ENCODE measurements around the gene ZNF277. TPM values are rescaled to one million over a fixed set of nuclear protein-coding genes. Genes with fewer than 3 reads are reported as not detected.

The ZNF277 gene
- total RNA-seq, 2 donors from 2014 or later: 15.9 to 29.8 TPM

- Histone ChIP-seq H3K36me3 (no peaks in the 10 kb centered on the region), H3K9me3 (no peaks in the 10 kb centered on the region), H3K27ac (no peak overlapping the region), H3K4me3 (no peak overlapping the region), H3K4me1 (no peaks in the 10 kb centered on the region), H3K27me3 (no peaks in the 10 kb centered on the region)
- DNase-seq (ENCODE audit: low spot score): no peak
- TF ChIP-seq, protein P1, sequence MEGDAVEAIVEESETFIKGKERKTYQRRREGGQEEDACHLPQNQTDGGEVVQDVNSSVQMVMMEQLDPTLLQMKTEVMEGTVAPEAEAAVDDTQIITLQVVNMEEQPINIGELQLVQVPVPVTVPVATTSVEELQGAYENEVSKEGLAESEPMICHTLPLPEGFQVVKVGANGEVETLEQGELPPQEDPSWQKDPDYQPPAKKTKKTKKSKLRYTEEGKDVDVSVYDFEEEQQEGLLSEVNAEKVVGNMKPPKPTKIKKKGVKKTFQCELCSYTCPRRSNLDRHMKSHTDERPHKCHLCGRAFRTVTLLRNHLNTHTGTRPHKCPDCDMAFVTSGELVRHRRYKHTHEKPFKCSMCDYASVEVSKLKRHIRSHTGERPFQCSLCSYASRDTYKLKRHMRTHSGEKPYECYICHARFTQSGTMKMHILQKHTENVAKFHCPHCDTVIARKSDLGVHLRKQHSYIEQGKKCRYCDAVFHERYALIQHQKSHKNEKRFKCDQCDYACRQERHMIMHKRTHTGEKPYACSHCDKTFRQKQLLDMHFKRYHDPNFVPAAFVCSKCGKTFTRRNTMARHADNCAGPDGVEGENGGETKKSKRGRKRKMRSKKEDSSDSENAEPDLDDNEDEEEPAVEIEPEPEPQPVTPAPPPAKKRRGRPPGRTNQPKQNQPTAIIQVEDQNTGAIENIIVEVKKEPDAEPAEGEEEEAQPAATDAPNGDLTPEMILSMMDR (IDR thresholded peaks at IDR 0.05): no peak
Observed at GRCh38 chr7:112356596-112356995, 150.1 kb downstream of the ZNF277 start.

DNA sequence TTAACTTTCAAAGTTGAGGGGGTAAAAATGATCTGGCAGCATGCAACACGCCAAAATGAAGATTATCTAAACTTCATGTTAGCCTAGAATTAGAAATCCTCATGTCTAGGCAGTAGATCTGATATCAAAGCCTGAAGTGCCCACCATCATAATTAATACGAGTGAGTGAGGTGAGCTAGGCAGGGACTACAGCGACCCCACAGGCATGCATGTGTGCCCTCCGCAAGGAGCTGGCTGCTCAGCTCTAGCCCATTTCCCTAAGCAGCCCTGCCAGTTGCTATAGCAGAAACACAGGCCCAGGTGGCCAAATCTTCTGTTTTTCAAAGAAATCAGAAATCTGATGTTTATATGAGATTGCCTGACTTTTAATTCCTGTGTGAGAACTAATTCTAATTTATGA lies 150.6 kb downstream of the ZNF277 start:
- H3K4me1 ChIP-seq: no peaks in the 10 kb centered on the region
- H3K27me3 ChIP-seq: no peaks in the 10 kb centered on the region
- DNase-seq (ENCODE audit: low spot score): no peak
- no peaks in the 10 kb centered on the region for H3K36me3 ChIP-seq
- no peak overlapping the region for H3K4me3 ChIP-seq
- H3K9me3 ChIP-seq: no peaks in the 10 kb centered on the region
- TF ChIP-seq, protein P1 (IDR thresholded peaks at IDR 0.05): no peak
- no peak overlapping the region for H3K27ac ChIP-seq

DNA sequence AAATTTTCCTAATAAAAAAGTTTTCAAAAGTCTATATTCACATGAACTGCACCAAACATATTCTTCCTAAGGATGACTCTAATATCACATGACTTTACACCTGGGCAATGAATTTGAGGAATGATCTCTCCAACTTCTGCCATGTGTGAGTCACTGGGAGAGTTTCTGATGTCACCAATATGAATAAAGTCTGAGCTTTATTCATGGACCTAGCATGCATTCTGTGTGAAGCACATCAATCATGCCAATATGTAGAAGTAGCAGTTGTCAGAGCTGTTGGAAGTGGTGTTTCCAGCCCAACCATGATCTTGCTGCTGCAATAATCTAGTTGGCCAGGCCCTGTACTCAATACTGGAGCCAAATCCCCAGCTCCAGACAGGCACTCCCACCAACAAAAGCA lies 152.0 kb downstream of the ZNF277 start:
- TF ChIP-seq, protein P1 (IDR thresholded peaks at IDR 0.05): no peak
- H3K27ac ChIP-seq: no peak overlapping the region
- no peak overlapping the region for H3K4me3 ChIP-seq
- no peaks in the 10 kb centered on the region for H3K4me1 ChIP-seq
- DNase-seq (ENCODE audit: low spot score): no peak
- no peaks in the 10 kb centered on the region for H3K9me3 ChIP-seq
- no peaks in the 10 kb centered on the region for H3K27me3 ChIP-seq
- H3K36me3 ChIP-seq: no peaks in the 10 kb centered on the region

DNA sequence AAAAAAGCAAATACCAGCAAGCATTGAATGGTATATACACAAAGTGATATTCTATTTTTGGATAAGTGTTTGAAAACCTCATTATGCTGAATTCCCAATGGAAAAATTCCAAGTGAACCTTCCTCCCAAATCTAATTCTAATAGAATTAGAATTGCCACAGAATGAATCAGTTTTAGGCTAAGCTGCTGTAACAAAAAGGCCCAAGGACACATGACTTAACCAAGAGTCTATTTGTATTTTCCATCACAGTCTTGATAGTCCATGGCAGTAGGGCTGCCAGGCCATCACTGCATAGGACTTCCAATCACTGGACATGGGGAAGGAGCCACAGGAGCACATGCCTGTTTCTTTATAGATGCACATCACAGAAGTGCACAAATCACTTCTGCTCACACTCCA lies 152.6 kb downstream of the ZNF277 start:
- no peaks in the 10 kb centered on the region for H3K9me3 ChIP-seq
- TF ChIP-seq, protein P1 (IDR thresholded peaks at IDR 0.05): no peak
- DNase-seq (ENCODE audit: low spot score): no peak

DNA sequence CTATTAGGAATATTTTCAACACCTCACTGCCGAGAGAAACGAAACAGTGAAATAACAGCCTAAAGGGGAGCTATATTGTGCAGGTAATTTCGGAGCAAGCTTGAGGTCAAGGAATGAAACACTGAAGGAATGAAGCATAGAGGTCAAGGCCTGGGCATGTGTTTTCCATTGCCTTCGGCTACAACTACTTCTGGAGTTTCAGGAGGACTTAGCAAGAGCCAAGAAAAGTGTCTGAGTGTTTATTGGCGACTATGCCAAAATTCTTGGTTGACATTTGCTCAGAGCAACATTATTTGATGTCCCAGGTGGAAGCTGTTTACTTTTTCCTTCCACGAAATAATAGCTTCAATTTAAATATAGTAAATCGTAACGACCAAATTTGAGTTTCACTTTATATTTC lies 154.2 kb downstream of the ZNF277 start:
- DNase-seq (ENCODE audit: low spot score): no peak
- H3K4me1 ChIP-seq: no peaks in the 10 kb centered on the region
- TF ChIP-seq, protein P1 (IDR thresholded peaks at IDR 0.05): no peak
- no peaks in the 10 kb centered on the region for H3K9me3 ChIP-seq
- no peaks in the 10 kb centered on the region for H3K27me3 ChIP-seq
- H3K27ac ChIP-seq: no peak overlapping the region
- H3K36me3 ChIP-seq: no peaks in the 10 kb centered on the region
- H3K4me3 ChIP-seq: no peak overlapping the region

More for the DNA sequence above, 152.6 kb downstream of the ZNF277 start:
- H3K4me3 ChIP-seq: no peak overlapping the region
- no peak overlapping the region for H3K27ac ChIP-seq
- no peaks in the 10 kb centered on the region for H3K27me3 ChIP-seq
- H3K36me3 ChIP-seq: no peaks in the 10 kb centered on the region
- H3K4me1 ChIP-seq: no peaks in the 10 kb centered on the region

GRCh38 chr7:112361154-112361553 lies 154.7 kb downstream of the ZNF277 start:
- Histone ChIP-seq H3K36me3 (no peaks in the 10 kb centered on the region), H3K27me3 (no peaks in the 10 kb centered on the region), H3K4me3 (no peak overlapping the region), H3K27ac (no peak overlapping the region), H3K4me1 (no peaks in the 10 kb centered on the region), H3K9me3 (no peaks in the 10 kb centered on the region)
- no peak for DNase-seq (ENCODE audit: low spot score)
- TF ChIP-seq, protein P1 (IDR thresholded peaks at IDR 0.05): no peak

Data from right atrium auricular region (tissue), 2 donors.